ENCODE data around the gene SP1. TPM values are rescaled to one million over a fixed set of nuclear protein-coding genes. Genes with fewer than 3 reads are reported as not detected.
"Not testable (repeated sequence)": the region's sequence is repeated elsewhere in the genome, so short reads cannot be mapped to it uniquely, and the experiment has no call there.

Gene SP1
- total RNA-seq, 1 donor from 2014 or later, result 65.6 TPM

- intact Hi-C loops (cut with micrococcal nuclease), result no loop called here
- DNase-seq (ENCODE audit: low spot score), result no peak
- Mint-ChIP-seq H3K27me3 (ENCODE audit: insufficient read depth) (no peaks in the 10 kb centered on the region), H3K4me3 (no peak overlapping the region), H3K9me3 (no peaks in the 10 kb centered on the region), H3K4me1 (ENCODE audit: low read depth) (peaks cover 40% of the 10 kb centered on the region), H3K27ac (no peak overlapping the region), H3K36me3 (ENCODE audit: low read depth) (peaks cover 13% of the 10 kb centered on the region)
Measured at GRCh38 chr12:53391724-53392123, 11.7 kb downstream of the SP1 start.

- Mint-ChIP-seq H3K36me3 (ENCODE audit: low read depth) (peaks cover 11% of the 10 kb centered on the region), H3K27ac (no peak overlapping the region), H3K27me3 (ENCODE audit: insufficient read depth) (no peaks in the 10 kb centered on the region), H3K4me1 (ENCODE audit: low read depth) (peaks cover 6% of the 10 kb centered on the region), H3K9me3 (no peaks in the 10 kb centered on the region), H3K4me3 (no peak overlapping the region)
- DNase-seq (ENCODE audit: low spot score), result no peak
- intact Hi-C loops (cut with micrococcal nuclease), result no loop called here
Measured at GRCh38 chr12:53399896-53400295, 19.9 kb downstream of the SP1 start.

- intact Hi-C loops (cut with micrococcal nuclease); DNase-seq (ENCODE audit: low spot score); H3K4me3 Mint-ChIP-seq; H3K27me3 Mint-ChIP-seq (ENCODE audit: insufficient read depth); H3K4me1 Mint-ChIP-seq (ENCODE audit: low read depth); H3K9me3 Mint-ChIP-seq; H3K27ac Mint-ChIP-seq: not testable (repeated sequence)
- H3K36me3 Mint-ChIP-seq (ENCODE audit: low read depth), result peaks cover 11% of the 10 kb centered on the region
Measured at GRCh38 chr12:53402351-53402750, 22.4 kb downstream of the SP1 start.

- intact Hi-C loops (cut with micrococcal nuclease), result no loop called here
- Mint-ChIP-seq H3K27me3 (ENCODE audit: insufficient read depth) (peaks cover 2% of the 10 kb centered on the region), H3K27ac (no peak overlapping the region), H3K4me1 (ENCODE audit: low read depth) (peaks cover 3% of the 10 kb centered on the region), H3K9me3 (no peaks in the 10 kb centered on the region), H3K4me3 (no peak overlapping the region), H3K36me3 (ENCODE audit: low read depth) (peaks cover 11% of the 10 kb centered on the region)
- no peak for DNase-seq (ENCODE audit: low spot score)
Measured at GRCh38 chr12:53402871-53403270, 22.9 kb downstream of the SP1 start.

- Mint-ChIP-seq H3K27ac (no peak overlapping the region), H3K4me1 (ENCODE audit: low read depth) (peaks cover 26% of the 10 kb centered on the region), H3K4me3 (no peak overlapping the region), H3K36me3 (ENCODE audit: low read depth) (peaks cover 37% of the 10 kb centered on the region), H3K9me3 (no peaks in the 10 kb centered on the region), H3K27me3 (ENCODE audit: insufficient read depth) (no peaks in the 10 kb centered on the region)
- intact Hi-C loops (cut with micrococcal nuclease), result no loop called here
- no peak for DNase-seq (ENCODE audit: low spot score)
Measured at GRCh38 chr12:53410951-53411350, 31.0 kb downstream of the SP1 start.

- Mint-ChIP-seq H3K4me1 (ENCODE audit: low read depth) (peaks cover 34% of the 10 kb centered on the region), H3K9me3 (no peaks in the 10 kb centered on the region), H3K27ac (peak overlapping the region; percentile 26), H3K36me3 (ENCODE audit: low read depth) (peaks cover 34% of the 10 kb centered on the region), H3K4me3 (peak overlapping the region; percentile 4), H3K27me3 (ENCODE audit: insufficient read depth) (no peaks in the 10 kb centered on the region)
- no peak for DNase-seq (ENCODE audit: low spot score)
- intact Hi-C loops (cut with micrococcal nuclease), result loop anchor here (1.0 kb wide), 1 partner anchor 8 kb away; no protein-coding TSS in a partner anchor
Measured at GRCh38 chr12:53413485-53414204, 33.7 kb downstream of the SP1 start.

GRCh38 chr12:53414756-53415417 is 34.9 kb downstream of the SP1 start:
- no peaks in the 10 kb centered on the region for H3K9me3 Mint-ChIP-seq
- no peak for DNase-seq (ENCODE audit: low spot score)
- peaks cover 28% of the 10 kb centered on the region for H3K36me3 Mint-ChIP-seq (ENCODE audit: low read depth)
- no peaks in the 10 kb centered on the region for H3K27me3 Mint-ChIP-seq (ENCODE audit: insufficient read depth)
- no peak overlapping the region for H3K4me3 Mint-ChIP-seq
- peaks cover 38% of the 10 kb centered on the region for H3K4me1 Mint-ChIP-seq (ENCODE audit: low read depth)
- intact Hi-C loops (cut with micrococcal nuclease), result no loop called here
- peak overlapping the region; percentile 36 for H3K27ac Mint-ChIP-seq

- peaks cover 38% of the 10 kb centered on the region for H3K4me1 Mint-ChIP-seq (ENCODE audit: low read depth)
- peaks cover 23% of the 10 kb centered on the region for H3K36me3 Mint-ChIP-seq (ENCODE audit: low read depth)
- H3K4me3 Mint-ChIP-seq; H3K9me3 Mint-ChIP-seq; DNase-seq (ENCODE audit: low spot score); intact Hi-C loops (cut with micrococcal nuclease); H3K27me3 Mint-ChIP-seq (ENCODE audit: insufficient read depth): not testable (repeated sequence)
- H3K27ac Mint-ChIP-seq, result peak overlapping the region; percentile 61
Measured at GRCh38 chr12:53415752-53416389, 35.9 kb downstream of the SP1 start.

- H3K9me3 Mint-ChIP-seq; H3K27me3 Mint-ChIP-seq (ENCODE audit: insufficient read depth); DNase-seq (ENCODE audit: low spot score); intact Hi-C loops (cut with micrococcal nuclease): not testable (repeated sequence)
- peak overlapping the region; percentile 78 for H3K27ac Mint-ChIP-seq
- peak overlapping the region; percentile 44 for H3K4me3 Mint-ChIP-seq
- peaks cover 39% of the 10 kb centered on the region for H3K4me1 Mint-ChIP-seq (ENCODE audit: low read depth)
- H3K36me3 Mint-ChIP-seq (ENCODE audit: low read depth), result peaks cover 15% of the 10 kb centered on the region
Measured at GRCh38 chr12:53417291-53417816, 37.4 kb downstream of the SP1 start.

- intact Hi-C loops (cut with micrococcal nuclease), result no loop called here
- Mint-ChIP-seq H3K4me1 (ENCODE audit: low read depth) (peaks cover 30% of the 10 kb centered on the region), H3K27ac (peak overlapping the region; percentile 11)
Measured at GRCh38 chr12:53418221-53418620, 38.2 kb downstream of the SP1 start.

GRCh38 chr12:53419756-53420155 is 39.8 kb downstream of the SP1 start:
- peaks cover 20% of the 10 kb centered on the region for H3K4me1 Mint-ChIP-seq (ENCODE audit: low read depth)
- peaks cover 4% of the 10 kb centered on the region for H3K36me3 Mint-ChIP-seq (ENCODE audit: low read depth)
- no peak overlapping the region for H3K4me3 Mint-ChIP-seq
- intact Hi-C loops (cut with micrococcal nuclease), result loop anchor here (10.0 kb wide), 1 partner anchor 265 kb away; no protein-coding TSS in a partner anchor
- H3K27me3 Mint-ChIP-seq (ENCODE audit: insufficient read depth), result peaks cover 2% of the 10 kb centered on the region
- DNase-seq (ENCODE audit: low spot score), result no peak
- no peaks in the 10 kb centered on the region for H3K9me3 Mint-ChIP-seq
- H3K27ac Mint-ChIP-seq, result no peak overlapping the region

More at GRCh38 chr12:53418221-53418620, 38.2 kb downstream of the SP1 start:
- Mint-ChIP-seq H3K36me3 (ENCODE audit: low read depth) (peaks cover 8% of the 10 kb centered on the region), H3K4me3 (no peak overlapping the region), H3K9me3 (no peaks in the 10 kb centered on the region), H3K27me3 (ENCODE audit: insufficient read depth) (peaks cover 2% of the 10 kb centered on the region)
- DNase-seq (ENCODE audit: low spot score), result no peak

- not testable (repeated sequence) for DNase-seq (ENCODE audit: low spot score); H3K9me3 Mint-ChIP-seq; H3K4me3 Mint-ChIP-seq; H3K27me3 Mint-ChIP-seq (ENCODE audit: insufficient read depth); H3K27ac Mint-ChIP-seq; H3K36me3 Mint-ChIP-seq (ENCODE audit: low read depth)
- peaks cover 19% of the 10 kb centered on the region for H3K4me1 Mint-ChIP-seq (ENCODE audit: low read depth)
- intact Hi-C loops (cut with micrococcal nuclease), result loop anchor here (10.0 kb wide), 1 partner anchor 267 kb away; no protein-coding TSS in a partner anchor
Measured at GRCh38 chr12:53422247-53422646, 42.3 kb downstream of the SP1 start.

- DNase-seq (ENCODE audit: low spot score), result no peak
- Mint-ChIP-seq H3K36me3 (ENCODE audit: low read depth) (no peaks in the 10 kb centered on the region), H3K27me3 (ENCODE audit: insufficient read depth) (peaks cover 2% of the 10 kb centered on the region), H3K4me3 (no peak within 1 kb of the TSS), H3K4me1 (ENCODE audit: low read depth) (peaks cover 22% of the 10 kb centered on the region), H3K9me3 (no peaks in the 10 kb centered on the region), H3K27ac (no peak within 1 kb of the TSS)
- intact Hi-C loops (cut with micrococcal nuclease), result loop anchor here (10.0 kb wide), 1 partner anchor 269 kb away; no protein-coding TSS in a partner anchor
Measured at GRCh38 chr12:53423597-53423996, 43.6 kb downstream of the SP1 start, which contains the start of gene AMHR2. TSS of gene AMHR2 (plus strand) at chr12:53423855. CDS start at chr12:53423935, 80 bp downstream.
